Dermis blood vessel endothelial cell (primary cell): Measurements from ENCODE around the gene ERC1. TPM values are rescaled to one million over a fixed set of nuclear protein-coding genes. Genes with fewer than 3 reads are reported as not detected.

Experiments used
- DNase-seq: peaks from one replicate; pipeline ENCODE4 v3.0.0; 2010
- total RNA-seq: library from RNA; depleted of rRNA; stranded (reverse); fragments of >200 nt; gene quantifications from 2 replicates; pipeline ENCODE4 v1.2.3, GENCODE V29; 2014

ERC1 gene
- total RNA-seq, 1 donor from 2014 or later: 47.1 TPM

DNA sequence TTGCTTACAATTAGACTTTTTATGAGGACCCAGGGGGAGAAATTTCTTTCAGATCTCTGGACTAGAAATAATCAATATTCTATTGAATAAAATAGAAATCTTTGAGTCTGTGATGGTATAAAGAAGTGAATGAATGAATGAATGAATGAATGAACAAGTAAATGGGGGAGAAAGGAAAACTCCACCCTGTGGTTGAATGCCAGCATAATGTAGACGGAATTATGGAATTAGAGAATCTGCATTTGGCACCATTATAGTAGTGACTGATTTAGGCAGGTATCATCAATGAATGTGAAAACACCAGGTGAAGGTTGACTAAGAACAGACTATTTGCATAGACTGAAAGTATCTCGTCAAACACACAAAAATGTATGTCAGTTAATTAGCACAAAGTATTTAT is 468.3 kb downstream of the ERC1 start:
- no peak for DNase-seq

DNA sequence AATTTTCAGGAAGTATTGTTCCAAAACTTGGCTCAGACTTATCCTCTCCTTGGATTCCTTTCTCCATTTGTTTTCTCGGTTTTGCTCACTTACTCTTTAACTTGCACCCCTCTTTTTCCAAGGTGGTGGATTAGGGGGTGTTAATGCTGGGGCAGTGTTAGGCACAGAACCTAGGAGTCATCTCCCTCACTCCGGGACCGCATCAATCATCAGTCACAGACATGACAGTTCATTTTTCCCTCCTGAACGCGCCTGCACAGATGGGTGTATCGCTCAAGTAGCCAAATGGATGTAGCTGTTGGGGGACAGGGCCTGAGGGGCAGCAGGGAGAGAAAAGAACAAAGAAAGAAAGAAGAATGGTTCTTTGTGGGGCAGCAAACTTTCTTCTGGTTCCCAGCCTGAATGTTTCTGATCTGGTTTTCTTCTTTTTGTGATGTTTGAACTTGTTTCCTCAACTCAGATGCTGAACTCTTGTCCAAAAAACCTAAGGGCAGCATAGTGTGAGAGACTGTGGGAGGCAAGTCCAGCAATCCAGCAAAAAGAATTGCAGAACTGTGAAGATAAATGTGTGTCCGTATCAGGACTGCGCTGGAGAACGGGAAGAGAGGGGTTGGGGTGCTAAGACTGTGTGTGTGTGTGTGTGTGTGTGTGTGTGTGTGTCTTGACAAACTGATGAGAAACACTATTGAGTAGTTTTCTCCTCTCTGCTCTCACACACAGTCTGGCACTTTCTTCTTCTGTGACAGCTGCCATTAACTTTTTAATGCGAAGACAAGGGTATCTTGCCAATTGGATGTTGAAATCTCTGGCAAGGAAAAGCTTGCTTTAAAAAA is 472.3 kb downstream of the ERC1 start:
- DNase-seq: no peak

DNA sequence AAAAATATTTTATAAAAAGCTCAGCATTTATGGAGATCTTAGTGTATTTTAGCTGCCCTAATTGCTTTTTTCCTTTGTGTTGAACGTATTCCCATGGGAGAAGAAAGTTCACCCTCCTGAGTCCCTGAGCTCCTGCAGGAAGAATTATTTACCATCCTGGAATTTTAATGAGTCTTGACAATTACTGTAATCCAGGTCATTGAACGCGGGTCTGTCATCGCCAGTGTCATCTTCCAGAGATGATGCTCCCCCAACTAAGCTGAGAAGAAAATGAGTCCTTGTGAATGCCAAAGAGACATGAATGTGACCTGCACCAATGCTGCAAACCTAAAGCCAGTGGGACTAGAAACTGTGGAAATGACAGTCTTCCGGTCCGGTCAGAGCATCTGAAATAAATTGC is 473.9 kb downstream of the ERC1 start:
- no peak for DNase-seq

DNA sequence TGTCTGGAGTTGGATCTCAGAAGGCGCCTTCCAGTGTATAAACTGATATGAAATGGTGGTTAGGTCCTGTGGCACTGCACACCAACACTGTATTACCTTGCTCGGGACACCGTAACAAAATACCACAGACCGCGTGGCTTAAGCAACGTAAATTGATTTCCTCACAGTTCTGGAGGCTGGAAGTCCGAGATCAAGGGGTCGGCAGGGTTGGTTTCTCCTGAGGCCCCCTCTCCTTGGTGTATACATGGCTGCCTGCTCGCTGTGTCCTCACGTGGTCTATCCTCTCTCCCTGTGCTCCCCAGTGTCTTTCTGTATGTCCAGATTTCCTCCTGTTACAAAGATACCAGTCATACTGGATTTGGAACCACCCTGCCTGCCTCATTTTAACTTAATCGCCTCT is 475.0 kb downstream of the ERC1 start:
- no peak for DNase-seq

DNA sequence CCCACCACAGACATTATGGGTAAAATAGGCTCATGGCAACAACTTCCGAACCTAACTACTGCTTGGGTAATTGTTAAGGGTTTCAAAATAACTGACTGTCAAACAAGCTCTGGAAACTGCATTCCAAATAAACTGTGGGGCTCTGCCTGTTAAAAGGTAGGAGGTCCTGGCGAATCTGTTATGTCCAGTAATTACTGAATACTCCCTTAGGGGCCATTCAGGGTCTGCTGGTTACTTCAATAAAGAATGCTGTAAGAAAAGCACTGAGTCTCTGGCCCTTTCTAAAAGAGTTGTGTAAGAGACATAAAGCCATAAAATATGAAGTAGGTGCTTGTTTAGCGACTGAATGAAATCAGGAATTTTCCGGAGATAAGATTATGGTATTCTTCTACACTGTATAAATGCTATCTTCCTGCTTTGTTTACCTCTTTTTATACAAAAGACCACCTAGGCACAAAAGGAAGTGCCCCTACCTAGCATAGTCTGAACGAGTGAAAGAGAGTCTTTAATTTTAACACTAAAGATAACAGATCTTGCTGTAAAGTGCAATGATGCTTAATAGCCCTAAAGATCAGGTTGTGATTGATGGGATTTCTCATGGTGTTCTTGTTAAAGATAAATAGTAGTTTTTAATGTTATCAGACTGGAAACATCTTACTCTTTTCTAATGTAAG is 475.6 kb downstream of the ERC1 start:
- no peak for DNase-seq

DNA sequence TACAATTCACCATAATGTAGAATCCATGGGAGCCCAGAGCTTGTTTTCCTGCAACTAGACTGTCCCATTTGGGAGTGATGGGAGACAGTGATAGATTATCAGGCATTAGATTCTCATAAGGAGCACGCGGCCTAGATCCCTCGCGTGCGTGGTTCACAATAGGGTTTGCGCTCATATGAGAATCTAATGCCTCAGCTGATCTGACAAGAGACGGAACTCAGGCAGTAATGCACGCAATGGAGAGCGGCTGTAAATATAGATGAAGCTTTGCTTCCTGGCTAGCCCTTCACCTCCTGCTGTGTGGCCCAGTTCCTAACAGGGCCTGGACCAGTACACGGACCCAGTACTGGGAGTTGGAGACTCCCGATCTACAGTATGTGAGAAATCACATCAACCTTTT is 476.7 kb downstream of the ERC1 start:
- no peak for DNase-seq

DNA sequence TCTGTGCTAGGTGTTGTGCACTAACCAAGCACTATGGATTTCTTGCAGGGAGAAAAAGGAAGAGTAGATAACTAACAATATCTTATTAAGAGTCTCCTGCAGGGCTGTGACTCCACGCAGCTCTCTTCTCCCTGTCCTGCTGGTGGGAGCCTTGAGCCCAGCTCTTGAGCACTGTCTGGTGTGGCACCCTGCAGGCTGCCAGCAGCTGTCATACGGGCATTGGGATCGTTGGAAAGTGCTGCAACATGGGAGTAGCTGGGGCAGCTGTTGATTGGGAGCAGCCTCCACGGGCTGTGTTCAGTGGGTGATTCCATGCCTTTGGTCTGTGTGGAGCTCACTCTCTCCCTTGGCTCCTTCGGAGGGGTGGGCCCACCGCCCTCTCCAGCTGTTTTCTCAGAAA is 478.0 kb downstream of the ERC1 start:
- DNase-seq: no peak

DNA sequence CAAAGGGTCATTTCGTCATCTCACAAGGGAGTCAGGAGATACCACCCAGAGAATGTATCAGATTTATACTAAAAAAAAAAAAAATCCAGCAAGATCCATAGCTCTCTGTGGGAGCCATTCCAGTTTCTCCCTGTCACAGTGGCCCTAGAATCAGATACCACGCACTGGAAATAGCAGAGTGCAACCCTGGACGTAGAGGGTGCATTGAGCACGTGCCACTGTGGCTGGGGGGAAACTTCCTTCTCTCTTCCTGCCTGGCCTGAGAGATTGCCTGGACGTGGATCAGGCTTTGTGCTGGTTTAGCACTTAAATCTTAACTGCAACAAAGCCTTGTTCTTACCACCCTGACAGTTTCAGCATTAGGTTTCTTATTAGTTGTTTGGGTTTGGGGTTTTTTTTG is 479.0 kb downstream of the ERC1 start:
- no peak for DNase-seq

GRCh38 chr12:1471224-1471623 is 480.2 kb downstream of the ERC1 start:
- no peak for DNase-seq

- no peak for DNase-seq
These were observed 482.4 kb downstream of the ERC1 start for GRCh38 chr12:1473418-1473817.

GRCh38 chr12:1474041-1474573 is 483.1 kb downstream of the ERC1 start:
- peak; percentile 80 for DNase-seq

GRCh38 chr12:1474574-1475153 is 483.6 kb downstream of the ERC1 start:
- DNase-seq: peak; percentile 63

DNA sequence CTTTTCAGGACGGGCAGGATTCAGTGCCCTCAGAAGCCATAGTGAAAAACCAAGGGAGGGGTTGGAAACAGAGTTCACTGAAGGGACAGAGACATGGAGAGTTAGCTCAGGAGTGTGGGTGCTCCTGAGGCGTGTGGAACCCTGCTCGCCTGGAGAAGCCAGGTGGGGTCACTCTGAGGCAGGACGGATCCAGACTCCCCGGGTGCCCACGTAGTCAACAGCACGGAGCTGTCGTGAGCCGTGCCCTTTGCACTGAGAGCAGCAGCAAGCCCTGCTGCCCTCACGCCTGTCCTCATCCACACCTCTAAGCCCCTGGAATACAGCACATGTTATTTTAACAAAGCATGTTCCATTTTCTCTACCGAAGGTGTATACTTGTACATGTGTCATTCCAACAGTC is 488.6 kb downstream of the ERC1 start:
- no peak for DNase-seq

GRCh38 chr12:1481326-1481725 is 490.3 kb downstream of the ERC1 start:
- no peak for DNase-seq

- DNase-seq: no peak
These were observed 490.9 kb downstream of the ERC1 start for GRCh38 chr12:1481906-1482305.

- no peak for DNase-seq
These were observed 497.9 kb downstream of the ERC1 start for GRCh38 chr12:1488908-1489381.

GRCh38 chr12:1491983-1492697 is 501.1 kb downstream of the ERC1 start:
- DNase-seq: no peak

GRCh38 chr12:1493781-1494565 is 502.9 kb downstream of the ERC1 start:
- no peak for DNase-seq

GRCh38 chr12:1494856-1495255 is 503.8 kb downstream of the ERC1 start:
- DNase-seq: no peak

- no peak for DNase-seq
These were observed 505.3 kb downstream of the ERC1 start for GRCh38 chr12:1496162-1496900.

DNA sequence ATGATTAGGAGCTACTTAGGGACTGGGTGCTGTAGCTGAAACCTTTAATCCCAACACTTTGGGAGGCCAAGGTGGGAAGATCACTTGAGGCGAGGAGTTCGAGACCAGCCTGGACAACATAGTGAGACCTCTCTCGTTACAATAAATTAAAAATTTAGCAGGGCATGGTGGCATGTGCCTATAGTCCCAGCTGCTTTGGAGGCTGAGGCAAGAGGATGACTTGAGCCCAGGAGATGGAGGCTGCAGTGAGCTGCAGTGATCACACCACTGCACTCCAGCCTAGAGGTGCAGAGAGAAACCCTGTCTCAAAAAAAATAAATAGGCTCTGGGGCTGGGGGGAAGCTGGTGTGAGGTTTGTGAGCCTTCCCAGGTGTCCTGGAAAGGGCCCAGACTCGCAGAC is 506.1 kb downstream of the ERC1 start:
- no peak for DNase-seq
